Fibroblast of the conjunctiva (primary cell): ENCODE data around the gene JADE1.
A peak's percentile ranks its signal among the peaks of the same experiment; 100 is the strongest.

Source experiments
- DNase-seq: peaks from one replicate; pipeline ENCODE4 v3.0.0-alpha.2; 2010; ENCODE audit warnings: low read depth

The JADE1 gene

DNA sequence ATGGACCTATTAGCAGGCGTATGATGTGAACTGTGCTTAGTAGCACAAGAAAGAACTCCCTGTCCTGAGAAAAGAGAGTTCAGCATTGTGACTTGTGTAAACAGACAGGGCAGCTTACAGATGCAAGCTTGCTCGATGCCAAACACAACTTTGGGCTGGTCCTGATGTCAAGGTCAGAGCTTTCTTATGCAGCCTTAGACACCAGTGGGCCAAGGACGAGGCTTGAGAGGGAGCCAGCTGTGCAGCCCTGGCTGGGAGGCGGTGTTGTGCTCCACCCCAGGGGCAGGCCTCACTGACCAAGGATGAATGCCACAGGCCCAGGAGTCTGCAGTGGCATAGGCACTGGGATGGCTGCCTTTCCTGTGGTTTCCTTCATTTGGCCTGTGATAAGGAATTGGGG is 35.4 kb downstream of the JADE1 start:
- DNase-seq, result peak; percentile 33

DNA sequence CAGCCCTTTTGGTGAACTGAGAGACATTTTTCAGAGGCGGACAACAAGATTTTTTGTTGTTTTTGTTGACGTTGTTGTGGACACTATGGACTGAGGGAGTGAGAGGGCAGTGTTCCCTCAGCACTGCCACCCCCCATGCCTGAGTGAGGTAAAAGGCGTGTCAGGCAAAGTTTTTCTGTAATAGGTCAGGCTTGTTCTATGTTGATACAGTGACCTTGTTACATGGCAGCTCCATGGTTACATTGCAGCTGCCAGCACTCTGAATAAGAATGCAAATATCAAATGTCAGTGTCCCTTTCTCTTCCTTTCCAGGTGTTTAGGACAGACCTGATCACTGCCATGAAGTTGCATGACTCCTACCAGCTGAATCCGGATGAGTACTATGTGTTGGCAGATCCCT is 36.6 kb downstream of the JADE1 start:
- no peak for DNase-seq

DNA sequence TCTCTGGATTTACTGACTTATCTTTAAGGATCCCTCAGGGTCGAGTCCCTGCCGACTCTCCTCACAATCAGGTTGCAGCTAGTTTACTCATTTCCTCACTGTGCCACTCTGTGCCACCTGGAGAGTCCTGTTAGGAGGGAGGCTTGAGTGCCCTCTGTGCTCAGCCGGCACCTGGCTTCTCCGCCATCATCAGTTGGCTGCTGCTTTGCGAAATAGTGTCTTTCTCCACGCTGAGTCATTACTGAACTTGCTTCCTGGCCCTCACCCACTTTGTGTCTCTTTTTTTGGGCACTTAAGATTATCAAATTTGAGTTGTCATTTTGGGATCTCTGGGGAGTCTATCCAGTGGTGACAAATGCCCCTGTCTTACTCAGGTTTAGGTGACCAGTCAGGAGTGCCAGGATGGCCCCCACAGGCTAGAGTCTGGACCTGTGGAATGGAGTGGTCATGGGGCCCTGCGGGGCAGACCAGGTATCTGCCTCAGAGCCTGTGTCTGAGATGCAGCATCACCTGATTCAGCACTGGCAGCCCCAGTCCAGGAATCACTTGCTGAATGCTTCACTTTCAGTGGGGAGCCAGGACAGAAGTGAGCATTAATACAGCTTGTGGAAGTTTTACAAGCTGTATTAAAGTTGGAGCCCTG is 37.7 kb downstream of the JADE1 start:
- no peak for DNase-seq

DNA sequence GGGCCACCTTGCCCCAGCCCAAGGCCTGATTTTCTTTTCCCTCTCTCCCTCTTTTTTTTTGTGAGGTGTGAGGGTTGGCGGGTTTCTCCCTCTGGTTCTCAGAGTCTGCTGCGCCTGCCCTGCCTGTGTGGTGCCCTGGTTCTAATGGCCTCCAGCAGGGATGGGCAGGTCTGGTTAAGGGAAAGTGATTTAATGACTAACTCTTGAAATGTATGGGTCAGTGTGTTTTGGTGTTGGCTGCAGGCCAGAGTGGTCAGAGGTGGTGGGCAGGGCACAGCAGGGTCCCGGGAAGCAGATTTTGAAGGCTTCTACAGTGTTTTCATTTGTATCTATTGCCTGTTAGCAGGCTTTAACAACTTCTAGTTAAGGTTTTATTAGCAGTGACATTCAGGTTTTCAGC is 39.0 kb downstream of the JADE1 start:
- DNase-seq, result no peak

DNA sequence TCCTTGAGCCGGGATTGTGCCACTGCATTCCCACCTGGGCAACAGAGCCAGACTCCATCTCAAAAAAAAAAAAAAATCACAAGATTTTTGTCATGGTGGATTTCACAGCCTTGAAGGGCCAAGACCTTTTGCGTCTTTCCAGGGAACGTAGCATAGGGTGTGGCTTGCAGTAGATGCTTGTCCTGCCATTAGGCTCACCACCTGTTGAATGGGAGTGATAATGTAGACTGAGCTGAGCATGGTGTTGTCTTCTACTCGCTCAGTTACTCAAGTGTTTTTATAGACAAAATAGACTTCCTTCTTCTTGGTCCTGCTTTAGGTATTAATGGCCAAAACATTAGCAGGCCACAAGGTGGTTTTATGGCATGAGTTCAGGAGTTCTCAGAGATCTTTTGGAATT is 40.8 kb downstream of the JADE1 start:
- no peak for DNase-seq

DNA sequence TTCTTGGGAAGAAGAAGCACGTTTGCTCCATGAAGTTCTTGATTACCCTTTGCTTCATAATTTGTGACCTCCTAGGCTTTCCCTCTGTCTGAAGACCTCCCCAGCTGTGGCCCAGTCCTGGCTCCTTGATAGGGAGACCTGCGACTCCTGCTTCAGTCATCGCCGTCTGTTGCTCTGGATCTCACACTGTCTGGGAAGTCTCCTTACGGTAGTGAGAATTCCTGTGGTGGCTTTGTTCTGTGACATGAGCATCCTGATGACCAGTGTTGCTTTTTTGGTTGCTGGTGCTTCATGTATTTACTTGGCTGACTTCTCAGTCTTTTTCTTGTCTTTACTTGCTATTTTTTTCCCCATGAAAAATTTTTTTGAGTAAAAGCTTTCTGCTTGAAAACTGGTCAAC is 44.2 kb downstream of the JADE1 start:
- no peak for DNase-seq

DNA sequence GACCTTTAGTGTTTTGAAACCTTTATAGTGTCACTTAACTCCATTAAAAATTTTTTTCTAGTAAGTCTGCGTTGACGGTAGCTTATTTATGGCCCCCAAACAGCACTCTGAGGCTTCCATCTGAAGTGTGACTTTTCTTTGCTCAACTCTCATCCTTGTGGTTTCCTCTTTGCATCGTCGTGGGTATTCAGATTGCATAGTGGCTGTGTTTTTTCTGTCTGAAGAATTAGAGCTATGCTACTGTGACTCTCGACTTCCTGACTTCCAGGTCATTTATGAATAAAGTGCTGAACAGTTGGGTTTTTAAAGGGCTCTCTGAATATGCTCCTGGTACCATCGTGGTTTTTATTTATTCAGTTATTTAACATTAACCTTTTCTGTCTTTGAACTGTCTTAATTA is 44.9 kb downstream of the JADE1 start:
- DNase-seq, result no peak

DNA sequence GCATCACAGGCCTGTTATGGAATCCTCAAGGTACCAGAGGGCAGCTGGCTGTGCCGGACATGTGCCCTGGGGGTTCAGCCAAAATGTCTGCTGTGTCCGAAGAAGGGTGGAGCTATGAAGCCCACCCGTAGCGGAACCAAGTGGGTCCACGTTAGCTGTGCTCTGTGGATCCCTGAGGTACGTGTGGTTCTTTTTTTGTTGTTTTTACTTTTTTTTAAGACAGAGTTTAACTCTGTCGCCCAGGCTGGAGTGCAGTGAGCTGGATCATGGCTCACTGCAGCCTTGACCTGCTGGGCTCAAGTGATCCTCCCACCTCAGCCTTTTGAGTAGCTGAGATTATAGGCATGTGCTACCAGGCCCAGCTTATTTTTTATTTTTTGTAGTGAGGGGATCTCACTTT is 46.1 kb downstream of the JADE1 start:
- DNase-seq, result no peak

DNA sequence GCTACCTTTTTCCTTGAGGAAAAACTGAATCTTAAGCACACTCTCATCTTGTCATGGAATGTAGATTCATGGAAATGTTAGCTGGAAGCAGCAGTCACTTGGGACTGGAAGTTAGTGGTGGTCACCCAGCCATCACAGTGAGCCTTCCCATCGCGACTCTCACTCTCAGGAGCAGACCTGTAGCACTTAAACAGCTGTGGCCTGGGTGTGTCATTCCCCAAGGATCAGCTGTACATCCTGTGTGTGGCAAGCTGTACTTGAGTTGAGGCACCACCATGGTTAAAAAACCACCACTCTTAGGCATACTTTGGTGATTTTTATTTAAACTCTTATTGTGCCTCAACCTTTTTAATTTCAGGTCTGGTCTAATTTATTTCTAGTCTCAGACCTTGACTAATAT is 46.7 kb downstream of the JADE1 start:
- no peak for DNase-seq

DNA sequence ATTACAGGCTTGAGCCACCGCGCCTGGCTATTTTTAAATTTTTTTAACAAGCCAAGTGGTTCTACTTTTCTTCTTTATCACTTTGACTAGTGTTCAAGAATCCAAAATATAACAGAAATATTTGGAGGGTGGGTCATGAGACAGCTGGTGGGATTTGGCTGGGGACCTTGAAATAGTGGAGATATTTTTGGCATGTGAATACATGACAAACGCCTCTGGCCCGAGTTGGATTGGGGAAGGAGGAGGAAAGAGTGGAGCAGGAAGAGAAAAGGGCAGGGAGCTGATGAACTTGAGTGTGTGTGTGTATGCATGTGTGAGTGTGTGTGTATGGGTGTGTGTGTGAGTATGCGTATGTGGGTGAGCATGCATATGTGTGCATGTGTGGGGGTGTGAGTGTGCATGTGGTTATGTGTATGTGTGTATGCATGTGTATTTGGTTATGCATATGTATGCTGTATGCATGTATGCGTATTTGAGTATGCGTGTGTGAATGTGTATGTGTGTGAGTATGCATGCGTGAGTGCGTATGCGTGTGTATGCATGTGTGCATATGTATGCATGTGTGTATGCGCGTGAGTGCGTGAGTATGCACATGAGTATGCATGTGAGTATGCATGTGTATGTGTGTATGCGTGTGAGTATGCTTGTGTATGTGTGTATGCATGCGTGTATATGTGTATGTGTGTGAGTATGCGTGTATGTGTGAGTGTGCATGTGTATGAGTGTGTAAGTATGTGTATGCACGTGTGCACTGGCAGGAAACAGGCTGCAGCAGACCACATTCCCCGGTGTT is 49.6 kb downstream of the JADE1 start:
- no peak for DNase-seq

DNA sequence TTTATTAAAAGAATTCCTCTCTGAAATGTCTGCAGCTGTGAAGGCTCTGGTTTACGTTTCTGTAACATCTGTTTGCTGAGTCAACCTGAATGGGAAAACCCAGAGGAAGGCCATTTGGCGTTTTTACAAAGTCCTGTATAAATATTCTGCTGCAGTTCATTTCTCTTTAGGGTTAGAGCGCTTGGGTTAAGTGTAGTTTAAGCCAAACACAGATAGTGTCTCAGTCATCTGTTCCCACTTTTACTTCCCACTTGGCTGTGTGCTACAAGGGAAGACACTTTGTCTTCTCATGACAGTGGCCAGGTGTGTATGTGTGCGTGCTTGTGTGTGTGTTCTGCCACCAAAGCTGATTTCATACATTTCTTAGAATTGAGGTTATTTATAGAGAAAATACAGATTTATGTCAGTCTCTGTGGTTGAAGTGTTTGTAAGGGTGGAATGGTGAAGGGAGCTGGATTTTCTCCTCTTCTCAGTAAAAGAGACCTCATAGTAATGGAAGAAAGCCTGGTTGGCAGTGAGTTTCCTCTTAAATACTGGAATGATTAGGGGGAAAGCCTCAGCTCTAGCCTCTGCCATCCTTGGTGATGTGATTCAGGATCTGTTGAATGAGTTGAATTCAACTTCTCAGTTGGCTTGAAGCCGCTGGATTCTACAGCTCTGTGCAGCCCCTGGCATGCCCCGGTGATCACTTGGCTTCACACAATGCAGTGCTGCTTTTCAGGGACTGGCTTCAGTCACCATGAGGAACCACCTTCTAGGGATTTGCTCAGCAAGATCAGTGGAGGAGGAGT is 50.6 kb downstream of the JADE1 start:
- no peak for DNase-seq

DNA sequence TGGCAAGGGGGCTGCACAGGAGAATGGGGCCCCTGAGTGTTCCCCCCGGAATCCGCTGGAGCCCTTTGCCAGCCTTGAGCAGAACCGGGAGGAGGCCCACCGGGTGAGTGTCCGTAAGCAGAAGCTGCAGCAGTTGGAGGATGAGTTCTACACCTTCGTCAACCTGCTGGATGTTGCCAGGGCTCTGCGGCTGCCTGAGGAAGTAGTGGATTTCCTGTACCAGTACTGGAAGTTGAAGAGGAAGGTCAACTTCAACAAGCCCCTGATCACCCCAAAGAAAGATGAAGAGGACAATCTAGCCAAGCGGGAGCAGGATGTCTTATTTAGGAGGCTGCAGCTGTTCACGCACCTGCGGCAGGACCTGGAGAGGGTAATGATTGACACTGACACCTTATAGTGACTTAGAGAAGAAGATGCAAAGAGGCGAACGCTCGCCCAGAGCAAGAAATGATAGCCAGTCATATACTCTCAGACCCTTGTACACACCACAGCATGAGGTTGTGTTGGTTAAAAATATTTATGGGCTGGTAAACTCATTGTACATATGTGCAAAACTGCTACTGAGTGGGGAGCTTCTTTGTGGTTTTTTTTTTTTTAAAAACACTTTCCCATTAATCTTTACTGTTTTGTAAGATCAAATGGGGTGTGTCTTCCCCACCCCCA is 52.5 kb downstream of the JADE1 start:
- no peak for DNase-seq

DNA sequence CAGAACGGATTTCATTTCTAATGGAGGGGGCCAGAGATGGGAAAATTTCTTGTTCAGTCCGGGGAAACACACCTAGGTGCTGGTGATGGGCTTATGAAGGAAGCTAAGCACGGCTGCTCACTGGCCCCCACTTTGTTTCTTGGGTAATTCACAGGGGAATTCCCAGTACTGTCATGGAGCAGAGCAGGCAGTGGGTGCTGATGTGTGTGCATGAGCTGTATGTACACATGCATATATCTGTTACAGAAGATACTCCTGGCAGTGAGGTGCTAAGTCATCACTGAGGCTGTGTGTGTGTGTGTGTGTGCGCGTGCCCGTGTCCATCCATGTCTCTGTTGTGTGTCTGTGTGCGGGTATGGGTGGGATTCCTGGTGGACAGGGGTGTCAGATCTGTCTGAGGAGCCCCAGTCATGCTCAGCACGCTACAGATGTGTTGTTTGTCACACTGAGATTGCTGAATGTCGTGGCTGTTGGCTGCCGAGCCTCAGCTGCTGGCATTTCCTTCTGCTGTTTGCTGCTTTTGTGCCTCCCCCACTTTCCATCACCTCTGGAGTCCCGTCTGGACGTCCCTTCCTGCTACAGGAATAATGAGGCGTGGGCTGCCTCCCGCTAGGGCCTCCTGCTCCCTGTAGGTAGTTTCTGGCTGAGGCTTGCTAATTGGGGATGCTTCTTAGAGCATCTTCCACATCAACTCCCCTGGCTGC is 53.3 kb downstream of the JADE1 start:
- DNase-seq, result no peak

DNA sequence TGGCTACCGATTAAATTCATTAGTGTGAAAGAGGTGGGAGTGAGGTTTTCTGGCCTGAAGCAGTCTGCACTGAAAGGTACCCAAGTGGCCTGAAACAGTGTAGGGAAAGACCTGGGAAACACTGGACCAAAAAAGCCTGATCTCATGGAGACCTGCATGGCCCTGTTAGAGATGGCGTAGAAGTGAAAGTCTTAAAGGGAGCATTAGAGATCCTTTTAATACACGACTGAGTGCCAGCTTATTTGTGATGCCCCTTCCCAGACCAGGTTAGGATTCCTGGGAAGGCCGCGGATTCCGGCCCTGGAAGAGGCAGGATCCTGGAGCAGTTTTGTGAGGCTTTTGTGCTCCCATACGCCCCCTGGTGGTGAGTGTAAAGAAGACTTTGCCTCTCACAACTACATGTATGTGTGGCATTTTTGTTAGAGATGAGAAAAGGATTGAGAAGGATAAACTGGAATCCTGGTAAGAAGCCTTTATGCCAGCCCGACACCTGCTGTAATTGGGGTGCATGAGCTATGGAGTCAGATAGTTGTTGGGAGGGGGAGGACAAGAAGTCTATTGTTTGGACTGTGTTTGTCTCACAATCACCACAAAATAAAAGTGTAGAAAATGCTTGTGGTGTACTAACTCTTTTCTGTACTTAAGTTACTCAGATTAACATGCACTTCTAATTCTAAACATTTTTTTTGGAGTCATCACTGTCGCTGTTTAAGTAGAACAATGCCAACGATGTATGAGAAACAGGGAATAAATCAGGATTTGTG is 54.0 kb downstream of the JADE1 start:
- DNase-seq, result peak; percentile 55

DNA sequence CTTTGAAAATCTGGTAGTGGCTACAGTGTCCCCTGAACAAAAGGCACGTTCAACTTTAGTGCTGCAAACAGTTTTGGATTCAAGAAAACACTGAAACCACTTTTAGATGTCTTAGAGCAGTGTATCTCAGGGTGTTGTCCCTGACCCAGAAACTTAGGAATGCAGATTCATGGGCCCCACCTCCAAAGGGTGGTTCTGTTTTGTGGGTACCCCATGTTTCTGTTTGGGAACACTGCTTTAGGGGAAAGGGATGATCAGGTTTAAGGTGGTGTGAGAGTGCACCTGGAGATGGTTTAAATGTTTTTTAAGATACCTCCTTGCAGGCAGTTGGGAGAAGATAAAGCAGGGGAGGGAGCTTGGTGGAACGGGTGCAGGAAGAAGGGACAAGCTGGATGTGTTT is 55.6 kb downstream of the JADE1 start:
- no peak for DNase-seq

DNA sequence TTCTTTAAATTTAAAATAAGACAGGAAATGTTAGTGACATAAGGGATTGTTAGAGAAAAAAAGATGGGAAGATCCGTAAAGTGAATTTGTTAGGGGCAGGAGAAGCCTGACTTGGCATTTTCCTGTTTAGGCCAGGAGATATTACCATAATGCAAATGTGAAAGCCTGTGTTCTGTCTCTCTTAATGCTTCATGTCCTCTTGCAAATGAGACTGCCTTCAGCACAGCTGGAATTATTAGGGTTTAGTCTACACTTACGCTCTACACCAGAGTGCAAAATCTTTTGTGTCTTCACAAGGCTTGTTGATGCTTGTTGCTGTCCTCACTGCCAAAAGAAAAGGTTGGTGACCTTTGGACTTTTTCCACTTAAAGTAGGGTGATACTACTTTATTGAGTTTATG is 56.8 kb downstream of the JADE1 start:
- no peak for DNase-seq

DNA sequence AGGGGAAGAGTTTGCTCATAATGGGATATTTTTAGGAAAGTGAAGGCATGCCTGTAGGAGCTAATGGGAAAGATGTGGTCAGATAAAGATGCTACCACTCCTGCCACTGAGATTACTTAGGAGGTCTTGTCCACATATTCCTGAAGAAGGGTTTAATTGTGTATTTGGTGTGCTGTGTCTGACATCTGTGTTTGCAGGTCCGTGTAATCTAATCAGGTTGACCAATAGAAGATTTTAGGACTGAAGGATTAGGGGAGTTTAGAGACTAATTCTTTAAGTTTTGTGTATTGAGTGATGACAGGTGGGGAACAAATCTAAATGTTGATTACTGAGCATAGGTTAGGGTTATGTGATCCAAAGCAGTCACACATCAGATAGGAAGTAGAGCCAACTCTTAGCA is 57.2 kb downstream of the JADE1 start:
- no peak for DNase-seq

DNA sequence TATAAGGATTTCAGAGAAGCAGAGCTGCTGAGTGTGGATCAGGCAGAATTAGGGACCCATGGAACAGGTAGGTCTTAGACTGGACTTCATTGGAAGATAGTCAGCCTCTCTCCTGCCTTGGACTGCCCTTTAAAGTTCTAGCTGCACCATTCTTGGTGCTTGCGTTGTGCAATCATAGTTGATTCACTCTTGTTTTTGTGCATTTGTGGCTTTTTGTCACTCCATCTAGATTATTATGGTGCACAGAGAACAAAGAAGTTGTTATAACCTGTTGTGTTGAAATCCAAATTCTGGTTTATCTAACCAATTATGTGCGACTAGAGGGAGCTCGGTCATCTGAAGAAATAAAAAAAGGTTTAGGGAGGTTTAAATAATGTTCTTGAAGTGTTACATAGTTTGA is 59.3 kb downstream of the JADE1 start:
- no peak for DNase-seq

DNA sequence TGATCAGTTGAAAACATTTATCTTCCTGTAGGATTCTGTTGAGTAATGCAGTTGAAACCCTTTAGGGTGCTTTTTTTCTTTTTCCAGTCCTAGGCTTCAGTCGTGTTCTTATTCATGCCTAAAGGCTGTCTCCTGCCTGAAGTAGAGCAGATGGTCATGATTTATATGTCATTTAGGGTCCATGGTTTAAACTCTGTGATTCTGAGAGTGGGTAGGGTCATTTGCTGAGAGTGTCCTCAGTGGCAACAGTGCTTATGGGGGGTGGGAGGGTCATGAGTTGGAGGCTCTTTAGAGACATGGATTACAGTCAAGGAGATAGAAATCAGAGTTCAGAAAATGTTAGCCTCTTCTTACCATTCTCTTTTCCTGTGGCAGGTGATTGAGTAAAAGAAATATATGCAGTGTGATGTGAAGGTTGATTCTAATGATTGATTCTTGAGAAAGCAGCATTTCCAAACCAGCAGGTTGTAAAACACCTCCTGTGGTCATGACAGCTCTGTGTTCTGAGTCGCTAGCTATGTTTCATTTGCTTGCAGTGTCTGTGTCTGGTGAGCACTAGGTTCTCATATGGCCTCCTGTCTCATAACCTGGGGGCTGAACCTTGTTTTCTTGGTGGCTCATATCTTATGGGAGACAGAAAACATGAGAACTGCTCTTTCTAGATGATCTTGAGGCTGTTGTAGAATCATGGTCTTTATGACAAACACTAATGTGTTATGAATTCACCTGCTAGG is 60.4 kb downstream of the JADE1 start:
- no peak for DNase-seq

DNA sequence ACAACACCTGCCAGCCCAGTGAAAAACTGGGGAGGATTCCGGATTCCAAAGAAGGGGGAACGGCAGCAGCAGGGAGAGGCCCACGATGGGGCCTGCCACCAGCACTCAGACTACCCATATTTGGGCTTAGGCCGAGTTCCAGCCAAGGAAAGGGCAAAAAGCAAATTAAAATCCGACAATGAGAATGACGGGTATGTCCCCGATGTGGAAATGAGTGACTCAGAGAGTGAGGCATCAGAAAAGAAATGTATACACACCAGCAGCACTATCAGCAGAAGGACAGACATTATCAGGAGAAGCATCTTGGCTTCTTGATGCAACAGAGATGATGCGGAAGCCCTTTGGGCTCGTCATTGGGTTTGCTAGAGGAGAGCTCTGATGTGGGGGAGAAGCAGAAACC is 62.4 kb downstream of the JADE1 start:
- peak; percentile 63 for DNase-seq

DNA sequence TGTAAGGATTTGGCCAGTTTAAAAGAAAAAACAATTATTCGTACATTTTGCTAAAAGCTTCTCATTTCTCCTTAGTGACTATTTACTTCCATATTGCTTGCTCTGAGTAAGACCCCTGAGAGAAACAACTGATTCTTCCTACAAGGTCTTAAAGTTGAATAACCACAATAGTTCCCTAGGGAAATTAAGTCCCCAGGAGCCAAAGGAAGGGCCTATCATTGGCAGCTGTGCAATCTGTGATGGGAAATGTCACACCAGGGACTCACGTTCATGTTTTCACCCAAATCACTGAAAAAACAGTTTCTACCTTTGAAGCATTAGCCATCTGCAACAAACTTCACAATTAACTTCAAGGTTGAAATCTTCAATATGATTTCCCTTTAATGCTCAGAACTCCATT is 66.7 kb downstream of the JADE1 start:
- no peak for DNase-seq
